HCT116 (cell line): Measurements from ENCODE around the gene CAMK1D. TPM values are rescaled to one million over a fixed set of nuclear protein-coding genes. Genes with fewer than 3 reads are reported as not detected.

ENCODE experiments used
- ATAC-seq: fragments of 200-7000 bp; cut with Tn5 transposase; 2 replicates; pipeline ENCODE4 v1.9.1; 2020; ENCODE audit warnings: mild to moderate bottlenecking, moderate library complexity
- BruUV-seq: library from RNA; stranded (reverse); fragments of 400-500 nt; replicated peaks from 2 replicates; lab custom pipeline; 2021; lab: Mats Ljungman, UMichigan
- CTCF ChIA-PET: fragments of 300-600 bp; sonication (Branson Sonifier 250); formaldehyde crosslinking; loops from one replicate; lab custom pipeline; 2021; ENCODE audit warnings: antibody characterized with exemption; lab: Charles Lee
- POLR2A ChIA-PET: fragments of 300-600, 350-600 bp; sonication (Branson Sonifier 250); formaldehyde crosslinking; loops from one replicate; lab custom pipeline; 2021; ENCODE audit warnings: antibody characterized with exemption; lab: Charles Lee
- RAD21 ChIA-PET, 2 experiments: fragments of 300-600 bp; sonication (Branson Sonifier 250); formaldehyde crosslinking; loops; one replicate each; lab custom pipeline; 2023; ENCODE audit warnings: low total read pairs in 2 of 2; ENCODE audit not compliant: uncharacterized antibody in 2 of 2, unreplicated experiment in 2 of 2, low non-redundant PET in 1 of 2; lab: Charles Lee
- DNase-seq: peaks from one replicate; pipeline ENCODE4 v3.0.0-alpha.2; 2010; ENCODE audit warnings: low read depth, low spot score
- H2AFZ ChIP-seq: fragments of 200-600 bp; shearing (Covaris generic), sonication (generic); 2 replicates; pipeline ENCODE4 v1.6.1; 2017; ENCODE audit warnings: low read depth, mixed run types, mixed read lengths, antibody characterized with exemption, low read length; ENCODE audit not compliant: poor library complexity, severe bottlenecking
- H3K27ac ChIP-seq: 2 replicates; pipeline ENCODE4 v1.5.1; 2012; ENCODE audit warnings: low read depth, low read length
- H3K27me3 ChIP-seq: fragments of 200-600 bp; sonication (generic); 2 replicates; pipeline ENCODE4 v1.6.1; 2016; ENCODE audit warnings: mixed run types, low read length, mixed read lengths; ENCODE audit not compliant: insufficient read depth
- H3K36me3 ChIP-seq, 2 experiments: fragments of 200-500 bp in 1 of 2; fragments of 200-600 bp in 1 of 2; sonication (Bioruptor generic) in 1 of 2; sonication (generic) in 1 of 2; 2 replicates each; pipeline versions ENCODE4 v1.5.1 to v1.6.1; 2014 to 2016; ENCODE audit warnings: low read length in 2 of 2, inconsistent platforms in 1 of 2, mixed read lengths in 1 of 2, mixed run types in 1 of 2; ENCODE audit not compliant: insufficient read depth in 2 of 2, control insufficient read depth in 1 of 2
- H3K4me1 ChIP-seq, 2 experiments: fragments of 200-600 bp in 1 of 2; sonication (generic) in 1 of 2; 2 replicates each; pipeline versions ENCODE4 v1.5.1 to v1.6.1; 2012 to 2017; ENCODE audit warnings: low read length in 2 of 2, inconsistent platforms in 1 of 2, mild to moderate bottlenecking in 1 of 2, mixed read lengths in 1 of 2, mixed run types in 1 of 2, moderate library complexity in 1 of 2; ENCODE audit not compliant: insufficient read depth in 2 of 2, control insufficient read depth in 1 of 2
- H3K4me2 ChIP-seq: fragments of 200-600 bp; sonication (generic); 2 replicates; pipeline ENCODE4 v1.6.1; 2017; ENCODE audit warnings: mixed run types, low read length, mixed read lengths
- H3K4me3 ChIP-seq, 2 experiments: fragments of 200-600 bp in 1 of 2; sonication (generic) in 1 of 2; replicated peaks in 1 of 2; 2 replicates each; pipeline ENCODE4 v1.5.1; 2011 to 2016; ENCODE audit warnings: low read length in 2 of 2, control low read depth in 1 of 2, low read depth in 1 of 2, mild to moderate bottlenecking in 1 of 2, mixed read lengths in 1 of 2, mixed run types in 1 of 2
- H3K79me2 ChIP-seq: fragments of 200-600 bp; sonication (generic); 2 replicates; pipeline ENCODE4 v1.6.1; 2017; ENCODE audit warnings: mild to moderate bottlenecking, mixed run types, low read length, moderate library complexity, mixed read lengths; ENCODE audit not compliant: insufficient read depth
- H3K9ac ChIP-seq: fragments of 200-600 bp; sonication (generic); 2 replicates; pipeline ENCODE4 v1.6.1; 2016; ENCODE audit warnings: low read length, mixed read lengths
- H3K9me2 ChIP-seq: fragments of 200-600 bp; sonication (generic), shearing (Covaris generic); 2 replicates; pipeline ENCODE4 v1.6.1; 2017; ENCODE audit warnings: mixed run types, mild to moderate bottlenecking, moderate library complexity; ENCODE audit not compliant: insufficient read depth
- H3K9me3 ChIP-seq, 2 experiments: fragments of 200-500 bp in 1 of 2; fragments of 200-600 bp in 1 of 2; sonication (Bioruptor generic) in 1 of 2; sonication (generic) in 1 of 2; 2 replicates each; pipeline ENCODE4 v1.6.1; 2014 to 2017; ENCODE audit warnings: low read length in 2 of 2, mixed read lengths in 2 of 2, inconsistent platforms in 1 of 2, low read depth in 1 of 2, mild to moderate bottlenecking in 1 of 2, mixed run types in 1 of 2, moderate library complexity in 1 of 2; ENCODE audit not compliant: control insufficient read depth in 1 of 2, insufficient read depth in 1 of 2
- H4K20me1 ChIP-seq: fragments of 200-600 bp; sonication (generic), shearing (Covaris generic); 2 replicates; pipeline ENCODE4 v1.6.1; 2017; ENCODE audit warnings: mixed run types, mild to moderate bottlenecking, moderate library complexity; ENCODE audit not compliant: insufficient read depth
- CBX3 ChIP-seq: IDR thresholded peaks from 2 replicates; pipeline ENCODE4 v1.6.1; 2012; ENCODE audit warnings: low read depth
- EGR1 ChIP-seq: IDR thresholded peaks from 2 replicates; pipeline ENCODE4 v1.6.1; 2012; ENCODE audit warnings: low read depth
- EZH2 ChIP-seq: fragments of 200-600 bp; sonication (generic); IDR thresholded peaks from 2 replicates; pipeline ENCODE4 v1.6.1; 2017; ENCODE audit warnings: antibody characterized with exemption, mixed run types
- FOSL1 ChIP-seq: IDR thresholded peaks from 2 replicates; pipeline ENCODE4 v1.6.1; 2012; ENCODE audit warnings: low read depth
- POLR2A ChIP-seq: IDR thresholded peaks from 2 replicates; pipeline ENCODE4 v1.7.0; 2011; ENCODE audit warnings: borderline replicate concordance; ENCODE audit not compliant: insufficient read depth, insufficient read length; ENCODE audit errors: extremely low read depth
- RAD21 ChIP-seq: IDR thresholded peaks from 2 replicates; pipeline ENCODE4 v1.6.1; 2012; ENCODE audit warnings: low read depth, mild to moderate bottlenecking
- SP1 ChIP-seq: IDR thresholded peaks from 2 replicates; pipeline ENCODE4 v1.6.1; 2012; ENCODE audit warnings: low read depth
- SRF ChIP-seq: IDR thresholded peaks from 2 replicates; pipeline ENCODE4 v1.6.1; 2012; ENCODE audit warnings: low read depth
- TCF7L2 ChIP-seq: IDR thresholded peaks from 2 replicates; pipeline ENCODE4 v1.7.0; 2011; ENCODE audit warnings: borderline replicate concordance, inconsistent platforms; ENCODE audit not compliant: insufficient read depth, insufficient read length; ENCODE audit errors: extremely low read depth
- intact Hi-C: fragments of 100-400 bp; cut with micrococcal nuclease; formaldehyde crosslinking; loops from 2 replicates; pipeline ENCODE4 v1.10.0; 2022
- total RNA-seq: library from RNA; stranded (reverse); gene quantifications from one replicate; pipeline ENCODE4 v1.2.1, GENCODE V29; 2021; ENCODE audit not compliant: unreplicated experiment
- TF ChIP-seq, protein P1 (sequence below), 3 experiments: fragments of 200-600 bp in 1 of 3; sonication (generic) in 1 of 3; IDR thresholded peaks in 2 of 3; conservative IDR thresholded peaks in 1 of 3; 2 replicates each; pipeline ENCODE4 v1.5.1; 2012 to 2017; ENCODE audit warnings: low read depth in 2 of 3, low read length in 2 of 3, antibody characterized with exemption in 1 of 3, borderline replicate concordance in 1 of 3, control low read depth in 1 of 3, mild to moderate bottlenecking in 1 of 3, mixed read lengths in 1 of 3, mixed run types in 1 of 3, moderate library complexity in 1 of 3; ENCODE audit not compliant: insufficient read depth in 1 of 3
- TF ChIP-seq, protein P2 (sequence below): IDR thresholded peaks from 2 replicates; pipeline ENCODE4 v1.6.1; 2011; ENCODE audit warnings: mild to moderate bottlenecking, low read length, moderate library complexity; ENCODE audit not compliant: insufficient replicate concordance; ENCODE audit errors: extremely low read depth
- TF ChIP-seq, protein P3 (sequence below): IDR thresholded peaks from 2 replicates; pipeline ENCODE4 v1.6.1; 2012
- TF ChIP-seq, protein P4 (sequence below): IDR thresholded peaks from 2 replicates; pipeline ENCODE4 v1.6.1; 2012; ENCODE audit warnings: low read depth

CAMK1D gene
- total RNA-seq, 1 experiment from 2014 or later = 9.6 TPM

DNA sequence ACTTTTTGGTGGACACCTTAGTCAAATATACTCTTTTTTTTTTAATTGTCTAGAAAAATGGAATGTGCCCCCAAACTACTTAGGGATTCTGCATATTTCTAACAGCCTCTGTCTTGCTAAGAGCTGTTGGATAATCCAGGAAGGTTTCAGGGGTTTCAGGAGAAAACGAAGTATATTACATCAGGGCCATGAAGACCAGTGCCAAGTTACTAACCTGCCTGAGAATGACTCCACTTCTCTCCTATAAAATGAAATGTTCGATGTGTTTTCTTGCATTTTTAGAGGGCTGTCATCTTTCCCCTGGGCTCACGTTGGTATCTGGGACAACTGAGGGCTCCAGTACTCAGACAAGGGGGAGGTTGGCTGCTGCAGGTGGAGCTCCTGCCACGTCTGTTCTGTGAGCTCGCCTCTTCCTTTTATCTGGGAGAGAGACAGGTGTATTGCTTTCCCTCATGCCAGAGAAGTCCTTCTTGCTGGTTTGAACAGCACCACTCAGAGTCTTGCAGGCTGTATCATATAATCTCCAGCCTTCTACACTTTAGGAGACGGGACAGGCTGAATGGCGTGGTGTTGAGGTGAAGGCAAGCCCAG, 71.3 kb downstream of the CAMK1D start:
- Histone ChIP-seq H2AFZ (no peak overlapping the region), H3K27ac (no peak overlapping the region), H3K9me2 (no peaks in the 10 kb centered on the region), H4K20me1 (no peaks in the 10 kb centered on the region), H3K79me2 (no peaks in the 10 kb centered on the region), H3K9me3 (no peaks in the 10 kb centered on the region), H3K27me3 (no peaks in the 10 kb centered on the region), H3K36me3 (no peaks in the 10 kb centered on the region), H3K4me2 (no peak overlapping the region), H3K4me3 (no peak overlapping the region), H3K9ac (no peak overlapping the region), H3K4me1 (peaks cover 17 to 25% of the 10 kb centered on the region in 2 experiments)
- RAD21 ChIA-PET = no interaction called here
- TF ChIP-seq TCF7L2 = no peak
- no peak for TF ChIP-seq FOSL1
- TF ChIP-seq RAD21 = no peak
- TF ChIP-seq SP1 = no peak
- no peak for TF ChIP-seq POLR2A
- TF ChIP-seq, protein P1, sequence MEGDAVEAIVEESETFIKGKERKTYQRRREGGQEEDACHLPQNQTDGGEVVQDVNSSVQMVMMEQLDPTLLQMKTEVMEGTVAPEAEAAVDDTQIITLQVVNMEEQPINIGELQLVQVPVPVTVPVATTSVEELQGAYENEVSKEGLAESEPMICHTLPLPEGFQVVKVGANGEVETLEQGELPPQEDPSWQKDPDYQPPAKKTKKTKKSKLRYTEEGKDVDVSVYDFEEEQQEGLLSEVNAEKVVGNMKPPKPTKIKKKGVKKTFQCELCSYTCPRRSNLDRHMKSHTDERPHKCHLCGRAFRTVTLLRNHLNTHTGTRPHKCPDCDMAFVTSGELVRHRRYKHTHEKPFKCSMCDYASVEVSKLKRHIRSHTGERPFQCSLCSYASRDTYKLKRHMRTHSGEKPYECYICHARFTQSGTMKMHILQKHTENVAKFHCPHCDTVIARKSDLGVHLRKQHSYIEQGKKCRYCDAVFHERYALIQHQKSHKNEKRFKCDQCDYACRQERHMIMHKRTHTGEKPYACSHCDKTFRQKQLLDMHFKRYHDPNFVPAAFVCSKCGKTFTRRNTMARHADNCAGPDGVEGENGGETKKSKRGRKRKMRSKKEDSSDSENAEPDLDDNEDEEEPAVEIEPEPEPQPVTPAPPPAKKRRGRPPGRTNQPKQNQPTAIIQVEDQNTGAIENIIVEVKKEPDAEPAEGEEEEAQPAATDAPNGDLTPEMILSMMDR (IDR thresholded peaks at IDR 0.05 in 2 of 3, conservative IDR thresholded peaks at IDR 0.05 in 1 of 3; ENCODE audit: borderline replicate concordance in 1 of 3, insufficient read depth in 1 of 3, low read depth in 2 of 3, low read length in 2 of 3) = no peak
- TF ChIP-seq, protein P2, sequence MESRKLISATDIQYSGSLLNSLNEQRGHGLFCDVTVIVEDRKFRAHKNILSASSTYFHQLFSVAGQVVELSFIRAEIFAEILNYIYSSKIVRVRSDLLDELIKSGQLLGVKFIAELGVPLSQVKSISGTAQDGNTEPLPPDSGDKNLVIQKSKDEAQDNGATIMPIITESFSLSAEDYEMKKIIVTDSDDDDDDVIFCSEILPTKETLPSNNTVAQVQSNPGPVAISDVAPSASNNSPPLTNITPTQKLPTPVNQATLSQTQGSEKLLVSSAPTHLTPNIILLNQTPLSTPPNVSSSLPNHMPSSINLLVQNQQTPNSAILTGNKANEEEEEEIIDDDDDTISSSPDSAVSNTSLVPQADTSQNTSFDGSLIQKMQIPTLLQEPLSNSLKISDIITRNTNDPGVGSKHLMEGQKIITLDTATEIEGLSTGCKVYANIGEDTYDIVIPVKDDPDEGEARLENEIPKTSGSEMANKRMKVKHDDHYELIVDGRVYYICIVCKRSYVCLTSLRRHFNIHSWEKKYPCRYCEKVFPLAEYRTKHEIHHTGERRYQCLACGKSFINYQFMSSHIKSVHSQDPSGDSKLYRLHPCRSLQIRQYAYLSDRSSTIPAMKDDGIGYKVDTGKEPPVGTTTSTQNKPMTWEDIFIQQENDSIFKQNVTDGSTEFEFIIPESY = no peak
- no peak for TF ChIP-seq CBX3
- TF ChIP-seq SRF = no peak
- TF ChIP-seq, protein P3, sequence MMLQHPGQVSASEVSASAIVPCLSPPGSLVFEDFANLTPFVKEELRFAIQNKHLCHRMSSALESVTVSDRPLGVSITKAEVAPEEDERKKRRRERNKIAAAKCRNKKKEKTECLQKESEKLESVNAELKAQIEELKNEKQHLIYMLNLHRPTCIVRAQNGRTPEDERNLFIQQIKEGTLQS = no peak
- no peak for TF ChIP-seq EZH2
- TF ChIP-seq, protein P4, sequence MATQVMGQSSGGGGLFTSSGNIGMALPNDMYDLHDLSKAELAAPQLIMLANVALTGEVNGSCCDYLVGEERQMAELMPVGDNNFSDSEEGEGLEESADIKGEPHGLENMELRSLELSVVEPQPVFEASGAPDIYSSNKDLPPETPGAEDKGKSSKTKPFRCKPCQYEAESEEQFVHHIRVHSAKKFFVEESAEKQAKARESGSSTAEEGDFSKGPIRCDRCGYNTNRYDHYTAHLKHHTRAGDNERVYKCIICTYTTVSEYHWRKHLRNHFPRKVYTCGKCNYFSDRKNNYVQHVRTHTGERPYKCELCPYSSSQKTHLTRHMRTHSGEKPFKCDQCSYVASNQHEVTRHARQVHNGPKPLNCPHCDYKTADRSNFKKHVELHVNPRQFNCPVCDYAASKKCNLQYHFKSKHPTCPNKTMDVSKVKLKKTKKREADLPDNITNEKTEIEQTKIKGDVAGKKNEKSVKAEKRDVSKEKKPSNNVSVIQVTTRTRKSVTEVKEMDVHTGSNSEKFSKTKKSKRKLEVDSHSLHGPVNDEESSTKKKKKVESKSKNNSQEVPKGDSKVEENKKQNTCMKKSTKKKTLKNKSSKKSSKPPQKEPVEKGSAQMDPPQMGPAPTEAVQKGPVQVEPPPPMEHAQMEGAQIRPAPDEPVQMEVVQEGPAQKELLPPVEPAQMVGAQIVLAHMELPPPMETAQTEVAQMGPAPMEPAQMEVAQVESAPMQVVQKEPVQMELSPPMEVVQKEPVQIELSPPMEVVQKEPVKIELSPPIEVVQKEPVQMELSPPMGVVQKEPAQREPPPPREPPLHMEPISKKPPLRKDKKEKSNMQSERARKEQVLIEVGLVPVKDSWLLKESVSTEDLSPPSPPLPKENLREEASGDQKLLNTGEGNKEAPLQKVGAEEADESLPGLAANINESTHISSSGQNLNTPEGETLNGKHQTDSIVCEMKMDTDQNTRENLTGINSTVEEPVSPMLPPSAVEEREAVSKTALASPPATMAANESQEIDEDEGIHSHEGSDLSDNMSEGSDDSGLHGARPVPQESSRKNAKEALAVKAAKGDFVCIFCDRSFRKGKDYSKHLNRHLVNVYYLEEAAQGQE = no peak
- TF ChIP-seq EGR1 = no peak
- POLR2A ChIA-PET = no interaction called here
- intact Hi-C loops = no loop called here
- ATAC-seq (no peak), DNase-seq (no peak)
- CTCF ChIA-PET = no interaction called here
- no TSS peak for BruUV-seq
